B cell (primary cell): ENCODE measurements around the gene FCN2. TPM values are rescaled to one million over a fixed set of nuclear protein-coding genes. Genes with fewer than 3 reads are reported as not detected.

Experiments
- ATAC-seq: fragments of 200-7000 bp; cut with Tn5 transposase; one replicate; pipeline ENCODE4 v1.10.0; 2021; ENCODE audit warnings: low read depth, mild to moderate bottlenecking, moderate number of reproducible peaks, moderate library complexity
- CTCF ChIA-PET: fragments of 350-600 bp; sonication (Branson Sonifier 250); formaldehyde crosslinking; loops from one replicate; lab custom pipeline; 2021; ENCODE audit warnings: antibody characterized with exemption, inconsistent platforms; lab: Charles Lee
- POLR2A ChIA-PET: fragments of 350-600 bp; sonication (Branson Sonifier 250); formaldehyde crosslinking; loops from one replicate; lab custom pipeline; 2021; ENCODE audit warnings: antibody characterized with exemption; lab: Charles Lee
- DNase-seq: peaks from one replicate; pipeline ENCODE4 v3.0.0; 2013
- H2AFZ ChIP-seq: 2 replicates; pipeline ENCODE4 v1.6.1; 2012; ENCODE audit warnings: mild to moderate bottlenecking, low read depth, low read length; ENCODE audit not compliant: insufficient read depth, poor library complexity, severe bottlenecking
- H3K27ac ChIP-seq, 2 donors: 1 replicate in 1 of 2; 2 replicates in 1 of 2; pipeline ENCODE4 v1.5.1; 2012 to 2013; ENCODE audit warnings: low read length in 2 of 2, mild to moderate bottlenecking in 2 of 2, moderate library complexity in 1 of 2
- H3K27me3 ChIP-seq, 4 experiments: fragments of 200-600 bp in 1 of 4; sonication (generic) in 1 of 4; replicated peaks in 1 of 4; 1 replicate in 2 of 4; 2 replicates in 2 of 4; pipeline versions ENCODE4 v1.6.1 to v1.7.0; 2013 to 2016; ENCODE audit warnings: low read length in 3 of 4, mild to moderate bottlenecking in 2 of 4, mixed read lengths in 1 of 4, moderate library complexity in 1 of 4; ENCODE audit not compliant: insufficient read depth in 4 of 4, control insufficient read depth in 3 of 4; ENCODE audit errors: control extremely low read depth in 1 of 4
- H3K36me3 ChIP-seq, 2 experiments: replicated peaks in 1 of 2; 1 replicate in 1 of 2; 2 replicates in 1 of 2; pipeline versions ENCODE4 v1.6.1 to v1.7.1; 2013; ENCODE audit warnings: low read length in 1 of 2; ENCODE audit not compliant: insufficient read depth in 2 of 2, control insufficient read depth in 1 of 2; ENCODE audit errors: control extremely low read depth in 1 of 2, extremely low read depth in 1 of 2
- H3K4me1 ChIP-seq, 2 donors: fragments of 200-600 bp in 1 of 2; sonication (generic) in 1 of 2; 1 replicate in 1 of 2; 2 replicates in 1 of 2; pipeline versions ENCODE4 v1.5.1 to v1.6.1; 2013 to 2017; ENCODE audit warnings: low read length in 2 of 2; ENCODE audit not compliant: control insufficient read depth in 2 of 2, insufficient read depth in 2 of 2
- H3K4me2 ChIP-seq: replicated peaks from 2 replicates; pipeline ENCODE3; 2012; ENCODE audit warnings: mild to moderate bottlenecking, low read depth, low read length; ENCODE audit not compliant: poor library complexity, severe bottlenecking
- H3K4me3 ChIP-seq, 5 experiments: fragments of 200-600 bp in 1 of 5; sonication (generic) in 1 of 5; 1 replicate in 3 of 5; 2 replicates in 2 of 5; pipeline versions ENCODE4 v1.5.1 to v1.7.0; 2011 to 2016; ENCODE audit warnings: low read length in 4 of 5, mild to moderate bottlenecking in 4 of 5, low read depth in 2 of 5, control low read depth in 1 of 5, moderate library complexity in 1 of 5; ENCODE audit not compliant: insufficient read depth in 1 of 5; ENCODE audit errors: control extremely low read depth in 1 of 5, extremely low read depth in 1 of 5
- H3K79me2 ChIP-seq: fragments of 200-600 bp; sonication (generic); one replicate; pipeline ENCODE4 v1.6.0; 2016; ENCODE audit warnings: low read length; ENCODE audit not compliant: control insufficient read depth, insufficient read depth
- H3K9ac ChIP-seq: fragments of 200-600 bp; sonication (generic); 2 replicates; pipeline ENCODE4 v1.6.1; 2017; ENCODE audit warnings: mild to moderate bottlenecking, low read length, moderate library complexity
- H3K9me3 ChIP-seq, 3 donors: one replicate each; pipeline versions ENCODE4 v1.6.1 to v1.7.1; 2013; ENCODE audit warnings: low read length in 2 of 3; ENCODE audit not compliant: control insufficient read depth in 2 of 3, insufficient read depth in 1 of 3; ENCODE audit errors: control extremely low read depth in 1 of 3
- H4K20me1 ChIP-seq: 2 replicates; pipeline ENCODE4 v1.6.0; 2012; ENCODE audit warnings: mild to moderate bottlenecking, low read length; ENCODE audit not compliant: insufficient read depth, control insufficient read depth, poor library complexity, severe bottlenecking
- H3K27ac Mint-ChIP-seq: one replicate; pipeline ENCODE4 v1.8.0; 2021; ENCODE audit warnings: mixed read lengths
- H3K27me3 Mint-ChIP-seq: one replicate; pipeline ENCODE4 v1.8.0; 2021; ENCODE audit warnings: mixed read lengths
- H3K4me1 Mint-ChIP-seq: one replicate; pipeline ENCODE4 v1.8.0; 2021; ENCODE audit warnings: mixed read lengths
- H3K4me3 Mint-ChIP-seq: one replicate; pipeline ENCODE4 v1.8.0; 2021; ENCODE audit warnings: mixed read lengths
- H3K9me3 Mint-ChIP-seq: one replicate; pipeline ENCODE4 v1.8.0; 2022; ENCODE audit warnings: mixed read lengths; ENCODE audit not compliant: insufficient read depth
- EZH2 ChIP-seq: IDR thresholded peaks from 2 replicates; pipeline ENCODE4 v1.6.1; 2012; ENCODE audit warnings: borderline replicate concordance, low read depth, mild to moderate bottlenecking, moderate library complexity, low read length; ENCODE audit not compliant: insufficient read depth, poor library complexity, severe bottlenecking
- WGBS: methylation state at CpG from one replicate; pipeline ENCODE4 v1.1.5; 2013; ENCODE audit warnings: missing lambda C conversion rate; ENCODE audit not compliant: insufficient coverage; 5-methylcytosine and 5-hydroxymethylcytosine counted together
- intact Hi-C: fragments of 100-400 bp; cut with micrococcal nuclease; formaldehyde crosslinking; loops from one replicate; pipeline ENCODE4 v1.10.0; 2022
- polyA plus RNA-seq: library from polyadenylated mRNA; depleted of rRNA; stranded (reverse); fragments of >200 nt; gene quantifications from 2 replicates; pipeline ENCODE4 v1.2.3, GENCODE V29; 2012
- total RNA-seq, 2 donors: library from RNA; stranded (reverse); fragments of 120-200 nt in 1 of 2; gene quantifications; 1 replicate in 1 of 2; 2 replicates in 1 of 2; pipeline versions ENCODE4 v1.2.3 to v1.2.4, GENCODE V29; 2013 to 2022
- TF ChIP-seq, protein P1 (sequence below): fragments of 200-600 bp; IDR thresholded peaks from one replicate; pipeline ENCODE4 v1.8.0; 2022; ENCODE audit warnings: antibody characterized with exemption, mild to moderate bottlenecking

The FCN2 gene
- total and polyA plus RNA-seq, 2 donors (not counting 1 experiment from before 2014, with no cell fraction given): not detected

DNA sequence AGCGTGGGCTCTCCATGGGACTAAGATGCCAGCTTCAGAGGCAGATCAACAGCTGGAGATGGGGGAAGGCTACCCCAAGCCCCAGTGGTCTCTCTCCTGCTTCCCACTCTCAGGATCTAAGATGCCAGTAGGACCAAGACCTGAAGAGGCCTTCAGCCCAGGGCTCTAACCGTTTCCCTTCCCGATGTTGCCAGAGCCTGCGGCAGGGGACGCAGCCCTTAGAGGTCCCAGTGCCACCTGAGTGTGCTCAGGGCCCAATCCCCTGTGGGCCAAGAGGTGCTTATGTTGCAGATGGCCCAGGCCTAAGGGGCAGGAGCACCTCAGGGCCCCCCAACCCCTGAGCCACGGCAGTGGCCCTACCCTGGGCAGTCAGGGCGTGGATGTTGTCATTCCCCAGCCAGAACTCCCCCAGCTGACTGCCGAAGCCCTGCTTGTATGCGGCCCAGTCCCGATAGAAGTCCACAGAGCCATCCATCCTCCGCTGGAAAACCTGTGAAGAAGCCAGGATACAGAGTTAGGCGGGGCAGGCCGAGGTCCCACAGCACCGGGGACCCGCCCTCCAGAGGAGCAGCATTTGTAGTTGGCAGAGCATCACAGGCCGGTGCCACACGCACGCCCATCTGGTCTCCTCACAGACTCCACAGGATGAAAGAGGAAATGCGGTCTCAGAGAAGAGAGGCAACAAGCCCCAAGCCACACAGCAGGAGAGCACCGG lies 31.7 kb downstream of the FCN2 start:
- ATAC-seq (no peak), DNase-seq (no peak)
- intact Hi-C loops: no loop called here
- no peaks in the 10 kb centered on the region for H3K9me3 Mint-ChIP-seq
- WGBS: 88% methylated on average over 20 of the region's 20 CpGs
- Histone ChIP-seq H3K79me2 (no peaks in the 10 kb centered on the region), H2AFZ (no peak overlapping the region), H3K9ac (no peak overlapping the region), H3K36me3 (no peaks in the 10 kb centered on the region), H4K20me1 (no peaks in the 10 kb centered on the region), H3K4me1 (no peaks in the 10 kb centered on the region), H3K4me2 (no peak overlapping the region), H3K9me3 (no peaks in the 10 kb centered on the region), H3K27ac (no peak overlapping the region), H3K4me3 (no peak overlapping the region), H3K27me3 (peaks cover 0 to 20% (median 2%) of the 10 kb centered on the region in 4 experiments)
- H3K4me3 Mint-ChIP-seq: no peak overlapping the region
- no peak overlapping the region for H3K27ac Mint-ChIP-seq
- ChIA-PET CTCF (no interaction called here), POLR2A (no interaction called here)
- no peak for TF ChIP-seq EZH2
- TF ChIP-seq, protein P1, sequence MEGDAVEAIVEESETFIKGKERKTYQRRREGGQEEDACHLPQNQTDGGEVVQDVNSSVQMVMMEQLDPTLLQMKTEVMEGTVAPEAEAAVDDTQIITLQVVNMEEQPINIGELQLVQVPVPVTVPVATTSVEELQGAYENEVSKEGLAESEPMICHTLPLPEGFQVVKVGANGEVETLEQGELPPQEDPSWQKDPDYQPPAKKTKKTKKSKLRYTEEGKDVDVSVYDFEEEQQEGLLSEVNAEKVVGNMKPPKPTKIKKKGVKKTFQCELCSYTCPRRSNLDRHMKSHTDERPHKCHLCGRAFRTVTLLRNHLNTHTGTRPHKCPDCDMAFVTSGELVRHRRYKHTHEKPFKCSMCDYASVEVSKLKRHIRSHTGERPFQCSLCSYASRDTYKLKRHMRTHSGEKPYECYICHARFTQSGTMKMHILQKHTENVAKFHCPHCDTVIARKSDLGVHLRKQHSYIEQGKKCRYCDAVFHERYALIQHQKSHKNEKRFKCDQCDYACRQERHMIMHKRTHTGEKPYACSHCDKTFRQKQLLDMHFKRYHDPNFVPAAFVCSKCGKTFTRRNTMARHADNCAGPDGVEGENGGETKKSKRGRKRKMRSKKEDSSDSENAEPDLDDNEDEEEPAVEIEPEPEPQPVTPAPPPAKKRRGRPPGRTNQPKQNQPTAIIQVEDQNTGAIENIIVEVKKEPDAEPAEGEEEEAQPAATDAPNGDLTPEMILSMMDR: no peak
- H3K4me1 Mint-ChIP-seq: no peaks in the 10 kb centered on the region
- peaks cover 8% of the 10 kb centered on the region for H3K27me3 Mint-ChIP-seq

DNA sequence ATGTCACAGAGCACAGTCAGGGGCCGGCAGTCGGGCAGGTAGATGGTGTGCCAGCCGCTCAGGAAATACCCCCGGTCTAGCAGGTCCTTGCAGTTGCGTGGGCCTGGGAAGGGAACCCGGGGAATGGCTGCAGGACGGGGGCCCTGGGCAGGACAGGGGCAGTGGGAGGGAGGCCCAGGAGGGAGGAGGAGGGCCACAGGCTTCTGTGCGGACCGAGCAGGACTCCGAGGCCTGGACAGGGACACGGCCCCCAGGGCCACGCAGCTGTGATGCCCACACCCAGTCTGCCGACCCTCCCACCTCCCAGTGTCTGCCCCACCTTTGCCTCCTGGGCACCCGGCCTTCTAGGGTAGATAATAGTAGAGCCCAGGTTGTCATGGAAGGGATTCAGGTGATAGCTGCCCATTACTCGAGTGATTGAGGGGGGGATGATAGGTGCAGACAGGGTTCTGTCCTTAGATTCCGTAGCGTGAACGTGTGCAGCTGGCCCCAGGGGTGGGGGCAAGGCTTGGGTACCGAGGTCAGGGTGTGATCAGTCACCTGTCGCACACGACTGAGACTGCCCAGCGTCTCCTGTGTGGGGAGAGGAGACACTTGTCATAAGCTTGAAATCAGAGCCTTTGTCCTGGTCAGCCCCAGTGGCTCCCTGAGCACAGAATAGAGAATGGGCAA lies 32.6 kb downstream of the FCN2 start:
- WGBS: 95% methylated on average over 16 of the region's 22 CpGs
- Mint-ChIP-seq H3K27me3 (peaks cover 8% of the 10 kb centered on the region), H3K4me1 (no peaks in the 10 kb centered on the region), H3K9me3 (no peaks in the 10 kb centered on the region), H3K4me3 (no peak overlapping the region), H3K27ac (no peak overlapping the region)
- POLR2A ChIA-PET: no interaction called here
- no peak for ATAC-seq
- Histone ChIP-seq H2AFZ (no peak overlapping the region), H3K27ac (no peak overlapping the region), H3K9ac (no peak overlapping the region), H3K36me3 (no peaks in the 10 kb centered on the region), H3K4me2 (no peak overlapping the region), H3K4me3 (no peak overlapping the region), H3K9me3 (no peaks in the 10 kb centered on the region), H3K27me3 (peaks cover 0 to 20% (median 2%) of the 10 kb centered on the region in 4 experiments), H3K79me2 (no peaks in the 10 kb centered on the region), H4K20me1 (no peaks in the 10 kb centered on the region), H3K4me1 (peaks cover 0 to 5% of the 10 kb centered on the region in 2 donors)
- CTCF ChIA-PET: no interaction called here
- no peak for DNase-seq
- intact Hi-C loops: no loop called here
- no peak for TF ChIP-seq EZH2
- TF ChIP-seq, protein P1: no peak
